HFF-Myc (cell line): ENCODE results near the gene PARD3B.

Experiments
- DNase-seq: peaks from one replicate; pipeline ENCODE4 v3.0.0-alpha.2; 2011; ENCODE audit warnings: low read depth; ENCODE audit errors: extremely low read depth
- H3K4me3 ChIP-seq: replicated peaks from 2 replicates; pipeline ENCODE4 v1.5.1; 2011; ENCODE audit warnings: low read depth, mild to moderate bottlenecking, control low read depth, low read length
- CTCF ChIP-seq: IDR thresholded peaks from 2 replicates; pipeline ENCODE4 v1.5.1; 2012; ENCODE audit warnings: mild to moderate bottlenecking, low read depth, low read length, control low read depth; ENCODE audit errors: missing control alignments

The PARD3B gene

GRCh38 chr2:204695506-204695905 lies 150.2 kb downstream of the PARD3B start:
- no peak for TF ChIP-seq CTCF
- no peak for DNase-seq
- H3K4me3 ChIP-seq, result no peak overlapping the region

GRCh38 chr2:204696124-204696523 lies 150.8 kb downstream of the PARD3B start:
- no peak overlapping the region for H3K4me3 ChIP-seq
- TF ChIP-seq CTCF, result no peak
- no peak for DNase-seq

GRCh38 chr2:204705243-204705932 lies 160.1 kb downstream of the PARD3B start:
- no peak for DNase-seq

GRCh38 chr2:204706939-204707338 lies 161.7 kb downstream of the PARD3B start:
- no peak for TF ChIP-seq CTCF
- no peak for DNase-seq

More at GRCh38 chr2:204705243-204705932, 160.1 kb downstream of the PARD3B start:
- TF ChIP-seq CTCF, result no peak
- H3K4me3 ChIP-seq, result no peak overlapping the region

GRCh38 chr2:204713211-204713610 lies 167.9 kb downstream of the PARD3B start:
- no peak for DNase-seq
- no peak overlapping the region for H3K4me3 ChIP-seq
- no peak for TF ChIP-seq CTCF

More at GRCh38 chr2:204706939-204707338, 161.7 kb downstream of the PARD3B start:
- no peak overlapping the region for H3K4me3 ChIP-seq

- DNase-seq, result no peak
- H3K4me3 ChIP-seq, result no peak overlapping the region
- TF ChIP-seq CTCF, result no peak
These were observed 170.1 kb downstream of the PARD3B start for GRCh38 chr2:204715361-204715760.

- no peak for TF ChIP-seq CTCF
- DNase-seq, result no peak
- no peak overlapping the region for H3K4me3 ChIP-seq
These were observed 172.3 kb downstream of the PARD3B start for GRCh38 chr2:204717591-204717990.
